ENCODE measurements around the gene UPB1. TPM values are rescaled to one million over a fixed set of nuclear protein-coding genes. Genes with fewer than 3 reads are reported as not detected.

UPB1 gene
- total and polyA plus RNA-seq, 8 donors = 0.35 to 0.73 TPM; not detected in 6

GRCh38 chr22:24540470-24540869 is 45.3 kb downstream of the UPB1 start:
- no peak for DNase-seq
- TF ChIP-seq POLR2AphosphoS5 (IDR thresholded peaks at IDR 0.05) = no peak
- TF ChIP-seq CTCF (IDR thresholded peaks at IDR 0.05) = no peak
- TF ChIP-seq POLR2A (IDR thresholded peaks at IDR 0.05) = no peak
- TF ChIP-seq EP300 (IDR thresholded peaks at IDR 0.05) = no peak
- Histone ChIP-seq H3K9me3 (no peaks in the 10 kb centered on the region), H3K4me3 (no peak overlapping the region), H3K27ac (no peak overlapping the region), H3K27me3 (no peaks in the 10 kb centered on the region), H3K36me3 (peaks cover 43 to 77% (median 69%) of the 10 kb centered on the region in 4 donors), H3K4me1 (peaks cover 33 to 45% (median 37%) of the 10 kb centered on the region in 4 donors)
- WGBS, 5 donors = 91 to 100% (median 93%) methylated on average over 2 of the region's 2 CpGs
- intact Hi-C loops (cut with DNase I; ENCODE audit: low total_unique reads) = no loop called here

- intact Hi-C loops (cut with DNase I; ENCODE audit: low total_unique reads) = no loop called here
- peaks cover 52 to 88% (median 81%) of the 10 kb centered on the region in 4 donors for H3K36me3 ChIP-seq
Measured at GRCh38 chr22:24541681-24542515, 46.8 kb downstream of the UPB1 start.

GRCh38 chr22:24542641-24543040 is 47.5 kb downstream of the UPB1 start:
- intact Hi-C loops (cut with DNase I; ENCODE audit: low total_unique reads) = no loop called here
- Histone ChIP-seq H3K27ac (peak overlapping the region in 4 of 5 donors; percentile 16 to 74 (median 66)), H3K27me3 (no peaks in the 10 kb centered on the region), H3K4me3 (no peak overlapping the region), H3K4me1 (peaks cover 33 to 63% (median 52%) of the 10 kb centered on the region in 4 donors), H3K9me3 (no peaks in the 10 kb centered on the region), H3K36me3 (peaks cover 59 to 91% (median 89%) of the 10 kb centered on the region in 4 donors)
- TF ChIP-seq POLR2AphosphoS5 (IDR thresholded peaks at IDR 0.05) = no peak
- no peak for TF ChIP-seq CTCF (IDR thresholded peaks at IDR 0.05)
- TF ChIP-seq EP300 (IDR thresholded peaks at IDR 0.05) = no peak
- TF ChIP-seq POLR2A (IDR thresholded peaks at IDR 0.05) = no peak
- 29 to 51% (median 40%) methylated on average over 8 to 9 of the region's 9 CpGs; no CpG with 5 or more reads in 1 of the 5 donors for WGBS, 5 donors
- DNase-seq = peak in 1 of 2 donors; percentile 83

More at GRCh38 chr22:24541681-24542515, 46.8 kb downstream of the UPB1 start:
- Histone ChIP-seq H3K27ac (peak overlapping the region in 4 of 5 donors; percentile 16 to 74 (median 66)), H3K27me3 (no peaks in the 10 kb centered on the region), H3K4me3 (no peak overlapping the region), H3K4me1 (peaks cover 33 to 56% (median 50%) of the 10 kb centered on the region in 4 donors), H3K9me3 (no peaks in the 10 kb centered on the region)
- 57 to 73% (median 62%) methylated on average over 3 to 6 of the region's 6 CpGs for WGBS, 5 donors
- no peak for TF ChIP-seq CTCF (IDR thresholded peaks at IDR 0.05)
- no peak for TF ChIP-seq EP300 (IDR thresholded peaks at IDR 0.05)
- no peak for TF ChIP-seq POLR2AphosphoS5 (IDR thresholded peaks at IDR 0.05)
- TF ChIP-seq POLR2A (IDR thresholded peaks at IDR 0.05) = no peak
- DNase-seq = no peak

- Histone ChIP-seq H3K9me3 (no peaks in the 10 kb centered on the region), H3K27me3 (no peaks in the 10 kb centered on the region), H3K4me3 (no peak overlapping the region), H3K27ac (peak overlapping the region in 4 of 5 donors; percentile 16 to 74 (median 66)), H3K4me1 (peaks cover 33 to 66% (median 52%) of the 10 kb centered on the region in 4 donors), H3K36me3 (peaks cover 65 to 96% (median 91%) of the 10 kb centered on the region in 4 donors)
- peak in 1 of 2 donors; percentile 39 for DNase-seq
- intact Hi-C loops (cut with DNase I; ENCODE audit: low total_unique reads) = no loop called here
- 37 to 70% (median 44%) methylated on average over 7 of the region's 7 CpGs for WGBS, 5 donors
- TF ChIP-seq POLR2A (IDR thresholded peaks at IDR 0.05) (no peak), POLR2AphosphoS5 (IDR thresholded peaks at IDR 0.05) (no peak), EP300 (IDR thresholded peaks at IDR 0.05) (no peak), CTCF (IDR thresholded peaks at IDR 0.05) (no peak)
Measured at GRCh38 chr22:24543185-24543601, 48.1 kb downstream of the UPB1 start.
